Measurements from ENCODE around the gene SNRPE.

The SNRPE gene

DNA sequence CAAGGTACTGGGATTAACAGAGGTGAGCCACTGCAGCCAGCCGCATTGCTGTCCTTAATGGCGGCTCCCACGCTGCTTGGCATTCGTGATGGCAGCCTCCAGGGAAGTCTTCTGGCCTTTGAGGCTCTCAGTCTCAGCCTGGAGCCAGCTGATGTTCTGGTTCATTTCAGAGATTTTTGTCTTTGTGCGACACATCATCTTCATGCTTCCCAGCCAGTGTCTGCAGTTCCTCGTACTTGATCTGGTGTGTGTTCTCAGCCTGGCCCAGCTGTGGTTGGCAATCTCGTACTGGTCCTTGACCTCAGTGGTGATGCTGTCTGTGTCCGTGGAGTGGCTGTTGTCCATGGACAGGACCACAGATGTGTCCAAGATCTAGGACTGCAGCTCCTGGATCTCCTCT, 11.7 kb downstream of the SNRPE start:
- in situ Hi-C loops (cut with HindIII; ENCODE audit: low sequenced_read_pairs) = loop anchor here (5.0 to 25.0 kb wide), 2 partner anchors 239 to 489 kb away; partner anchors contain the start of gene PLEKHA6

DNA sequence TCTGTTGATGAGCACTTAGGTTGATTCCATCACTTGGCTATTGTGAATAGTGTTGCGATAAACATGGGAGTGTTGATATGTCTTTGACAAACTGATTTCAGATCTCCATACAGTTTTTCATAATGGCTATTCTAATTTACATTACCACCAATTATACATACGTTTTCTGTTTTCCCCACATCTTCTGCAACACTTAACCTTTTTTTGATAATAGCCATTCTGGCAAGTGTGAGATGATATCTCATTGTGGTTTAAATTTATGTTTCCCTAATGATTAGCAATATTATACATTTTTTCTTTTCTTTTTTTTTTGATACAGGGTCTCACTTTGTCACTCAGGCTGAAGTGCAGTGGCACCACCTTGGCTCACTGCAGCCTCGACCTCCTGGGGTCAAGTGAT, 17.0 kb downstream of the SNRPE start:
- in situ Hi-C loops (cut with HindIII; ENCODE audit: low sequenced_read_pairs) = no loop called here

DNA sequence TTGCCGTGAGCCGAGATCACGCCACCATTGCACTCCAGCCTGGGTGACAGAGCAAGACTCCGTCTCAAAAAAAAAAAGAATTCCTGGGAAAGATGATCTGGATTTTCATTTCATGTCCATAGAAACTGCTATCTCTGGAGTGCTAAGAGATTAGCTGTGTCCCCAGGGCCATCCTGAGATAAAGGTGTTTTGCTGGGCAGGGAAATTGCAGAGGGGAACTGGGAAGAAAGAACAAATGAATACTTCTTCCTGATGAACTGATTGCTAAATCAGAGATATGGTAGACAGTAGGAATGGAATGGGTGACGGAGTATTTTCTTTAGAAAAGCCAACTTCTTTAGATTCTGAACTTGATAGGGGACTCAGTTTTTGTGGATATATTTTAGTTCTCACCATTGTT, 19.2 kb downstream of the SNRPE start:
- in situ Hi-C loops (cut with HindIII; ENCODE audit: low sequenced_read_pairs) = no loop called here

DNA sequence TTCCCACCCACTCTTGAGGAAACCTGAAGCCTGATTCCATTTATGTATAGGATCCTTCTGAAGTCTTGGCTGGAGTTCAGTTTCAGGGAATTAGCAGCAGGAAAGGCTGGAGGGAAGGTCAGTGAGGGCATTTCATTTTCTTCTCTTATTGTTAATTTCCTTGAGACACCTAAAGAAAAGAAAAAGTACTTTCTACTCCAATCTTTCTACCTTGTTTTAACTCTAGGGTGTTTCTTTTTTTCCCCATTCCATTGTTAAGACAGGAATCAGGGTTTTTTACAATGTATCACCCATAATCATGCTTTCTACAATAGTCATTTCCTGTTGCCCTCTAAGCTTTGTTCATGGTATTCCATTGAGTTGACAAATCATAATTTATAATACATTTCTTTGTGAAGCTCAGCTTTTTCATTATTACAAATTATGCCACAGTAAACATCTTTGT, 27.4 kb downstream of the SNRPE start:
- in situ Hi-C loops (cut with HindIII; ENCODE audit: low sequenced_read_pairs) = no loop called here

DNA sequence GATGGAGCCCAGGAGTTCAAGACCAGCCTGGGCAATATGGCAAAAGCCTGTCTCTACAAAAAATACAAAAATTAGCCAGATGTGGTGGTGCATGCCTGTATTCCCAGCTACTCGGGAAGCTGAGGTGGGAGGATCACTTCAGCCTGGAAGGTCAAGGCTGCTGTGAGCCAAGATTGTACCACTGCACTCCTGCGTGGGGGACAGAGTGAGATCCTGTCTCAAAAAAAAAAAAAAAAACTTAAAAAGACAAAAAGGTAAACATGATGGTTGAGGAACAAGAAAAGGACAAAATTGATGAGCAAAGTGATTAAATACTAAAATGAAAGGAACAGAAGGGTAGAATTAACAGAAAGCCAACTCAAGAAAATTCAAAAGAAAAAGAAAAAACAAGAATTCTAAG, 30.6 kb downstream of the SNRPE start:
- in situ Hi-C loops (cut with HindIII; ENCODE audit: low sequenced_read_pairs) = no loop called here

DNA sequence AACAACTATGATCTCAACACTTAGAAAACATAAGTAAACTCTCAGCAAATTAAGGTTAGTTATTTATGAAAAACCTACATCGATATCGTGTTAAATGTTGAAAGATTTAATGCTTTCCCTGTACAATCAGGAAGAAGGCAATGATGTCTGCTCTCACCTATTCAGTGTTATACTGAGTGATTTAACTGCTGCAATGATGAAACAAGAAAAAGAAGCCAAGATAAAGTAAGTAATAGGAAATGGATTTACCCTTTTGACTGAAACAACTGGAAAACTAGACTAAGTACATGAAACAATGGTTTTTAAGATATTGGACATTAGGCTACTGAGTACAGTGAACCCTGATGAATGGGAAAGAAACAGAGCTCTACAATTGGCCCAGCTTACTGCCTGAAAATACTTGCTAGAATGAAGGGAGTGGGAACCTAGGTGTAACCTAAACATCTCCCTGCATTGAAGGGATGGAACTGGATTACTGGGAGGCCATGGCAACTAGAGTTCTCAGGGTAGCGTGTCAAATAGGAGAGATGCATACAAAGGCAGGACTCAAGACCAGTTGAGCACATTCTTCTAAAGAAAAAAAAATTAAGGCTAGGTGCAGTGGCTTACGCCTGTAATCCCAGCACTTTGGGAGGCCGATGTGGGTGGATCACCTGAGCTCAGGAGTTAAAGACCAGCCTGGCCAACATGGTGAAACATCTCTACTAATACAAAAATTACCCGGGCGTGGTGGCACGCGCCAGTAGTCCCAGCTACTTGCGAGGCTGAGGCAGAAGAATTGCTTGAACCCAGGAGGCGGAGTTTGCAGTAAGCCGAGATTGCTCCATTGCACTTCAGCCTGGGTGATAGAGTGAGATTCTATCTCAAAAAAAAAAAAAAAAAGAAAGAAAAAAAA, 37.3 kb downstream of the SNRPE start:
- in situ Hi-C loops (cut with HindIII; ENCODE audit: low sequenced_read_pairs) = no loop called here

DNA sequence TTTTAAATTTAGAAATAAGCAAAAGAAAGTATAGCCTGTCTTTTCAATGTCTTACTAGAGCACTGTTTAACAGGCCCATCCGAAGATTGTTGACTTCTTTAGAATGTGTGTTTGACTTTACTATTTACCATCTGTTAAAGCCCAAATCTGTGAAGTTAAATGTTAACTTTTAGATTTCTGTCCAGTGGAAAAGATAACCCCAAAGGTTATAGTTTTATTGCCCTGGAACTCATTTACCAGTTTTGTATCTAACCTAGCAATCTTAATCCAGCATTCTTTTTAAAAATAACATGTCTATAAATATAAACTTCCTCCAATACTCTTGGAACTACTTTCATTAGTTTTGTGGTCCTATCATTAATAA, 37.9 kb downstream of the SNRPE start:
- in situ Hi-C loops (cut with HindIII; ENCODE audit: low sequenced_read_pairs) = no loop called here

DNA sequence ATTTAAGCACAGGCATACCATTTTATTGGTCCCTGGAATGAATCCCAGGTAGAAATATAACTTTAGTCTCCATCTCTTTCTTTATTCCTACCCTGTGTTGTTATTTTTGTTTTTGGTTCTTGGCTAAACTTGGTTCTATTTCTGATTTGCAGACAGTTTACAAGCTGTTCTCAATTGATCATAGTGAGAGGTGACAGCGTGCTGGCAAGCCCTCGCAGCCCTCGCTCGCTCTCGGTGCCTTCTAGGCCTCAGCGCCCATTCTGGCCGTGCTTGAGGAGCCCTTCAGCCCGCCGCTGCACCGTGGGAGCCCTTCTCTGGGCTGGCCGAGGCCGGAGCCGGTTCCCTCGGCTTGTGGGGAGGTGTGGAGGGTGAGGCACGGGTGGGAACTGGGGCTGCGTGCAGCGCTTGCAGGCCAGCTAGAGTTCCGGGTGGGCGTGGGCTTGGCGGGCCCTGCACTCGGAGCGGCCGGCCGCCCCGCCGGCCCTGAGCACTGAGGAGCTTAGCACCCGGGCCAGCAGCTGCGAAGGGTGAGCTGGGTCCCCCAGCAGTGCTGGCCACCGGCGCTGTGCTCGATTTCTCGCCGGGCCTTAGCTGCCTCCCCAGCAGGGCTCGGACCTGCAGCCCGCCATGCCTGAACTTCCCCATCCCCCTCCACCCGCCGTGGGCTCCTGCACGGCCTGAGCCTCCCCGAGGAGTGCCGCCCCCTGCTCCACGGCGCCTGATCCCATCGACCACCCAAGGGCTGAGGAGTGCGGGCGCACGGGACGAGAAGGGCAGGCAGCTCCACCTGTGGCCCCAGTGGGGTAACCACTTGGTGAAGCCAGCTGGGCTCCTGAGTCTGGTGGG, 38.7 kb downstream of the SNRPE start:
- in situ Hi-C loops (cut with HindIII; ENCODE audit: low sequenced_read_pairs) = no loop called here

DNA sequence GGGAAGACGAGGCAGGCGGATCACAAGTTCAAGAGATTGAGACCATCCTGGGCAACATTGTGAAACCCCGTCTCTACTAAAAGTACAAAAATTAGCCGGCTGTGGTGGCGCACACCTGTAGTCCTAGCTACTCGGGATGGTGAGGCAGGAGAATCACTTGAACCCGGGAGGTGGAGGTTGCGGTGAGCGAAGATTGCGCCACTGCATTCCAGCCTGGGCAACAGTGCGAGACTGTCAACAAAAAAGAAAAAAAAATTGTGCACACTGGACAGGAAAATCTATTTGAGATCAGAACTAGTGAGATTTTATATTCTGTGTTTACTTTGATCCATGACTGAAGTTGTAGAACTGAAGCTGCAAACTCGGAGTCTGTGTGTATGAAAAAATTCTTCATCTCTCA, 40.2 kb downstream of the SNRPE start:
- in situ Hi-C loops (cut with HindIII; ENCODE audit: low sequenced_read_pairs) = no loop called here

DNA sequence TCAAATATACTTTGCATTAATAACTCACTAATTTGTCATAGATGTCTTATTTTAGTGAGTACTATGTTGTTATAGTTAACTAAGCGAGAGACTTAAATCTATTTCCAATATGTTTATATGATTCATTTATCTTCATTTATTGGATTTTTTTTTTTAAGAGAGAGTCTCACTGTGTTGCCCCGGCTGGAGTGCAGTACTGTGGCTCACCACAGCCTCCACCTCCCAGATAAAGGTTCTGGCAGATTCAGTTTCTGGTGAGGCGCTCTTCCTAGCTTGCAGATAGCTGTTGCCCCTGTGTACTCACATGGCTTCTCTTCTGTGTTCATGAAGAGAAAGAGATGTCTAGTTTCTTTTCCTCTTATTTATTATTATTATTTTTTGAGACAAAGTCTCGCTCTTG, 43.9 kb downstream of the SNRPE start:
- in situ Hi-C loops (cut with HindIII; ENCODE audit: low sequenced_read_pairs) = no loop called here

DNA sequence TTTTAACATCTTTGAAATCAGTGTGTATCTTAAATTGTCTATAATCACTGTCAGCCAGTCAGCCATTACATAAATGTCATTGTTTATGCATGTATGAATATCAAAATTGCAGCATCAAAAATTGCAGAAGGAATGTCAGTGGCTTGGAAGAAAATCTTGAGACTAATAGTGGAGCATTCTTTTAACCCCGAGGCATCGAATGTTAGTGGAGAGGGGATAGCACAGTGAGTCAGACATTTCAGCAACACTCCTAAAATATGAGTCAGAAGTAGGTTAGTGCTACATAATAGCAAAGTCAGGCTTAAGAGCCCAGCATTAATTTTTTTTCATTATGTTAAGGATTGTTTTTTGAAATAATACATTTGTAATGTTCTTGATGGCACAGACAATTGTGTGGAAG, 45.5 kb downstream of the SNRPE start:
- in situ Hi-C loops (cut with HindIII; ENCODE audit: low sequenced_read_pairs) = no loop called here

DNA sequence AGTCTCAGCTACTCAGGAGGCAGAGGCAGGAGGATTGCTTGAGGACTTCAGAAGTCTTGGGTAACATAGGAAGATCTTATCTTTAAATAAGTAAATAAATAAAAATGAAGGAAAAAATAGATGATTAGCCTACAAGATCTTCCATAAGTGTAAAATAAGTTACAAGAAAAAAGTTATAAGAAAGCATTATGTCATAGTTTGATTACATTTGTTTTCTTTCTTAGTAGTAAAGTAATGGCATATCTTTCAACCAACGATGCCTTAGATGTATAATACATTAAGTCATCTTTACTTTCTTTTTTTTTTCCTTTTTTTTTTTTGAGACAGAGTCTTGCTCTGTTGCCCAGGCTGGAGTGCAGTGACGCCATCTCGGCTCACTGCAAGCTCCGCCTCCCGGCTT, 46.5 kb downstream of the SNRPE start:
- in situ Hi-C loops (cut with HindIII; ENCODE audit: low sequenced_read_pairs) = no loop called here

DNA sequence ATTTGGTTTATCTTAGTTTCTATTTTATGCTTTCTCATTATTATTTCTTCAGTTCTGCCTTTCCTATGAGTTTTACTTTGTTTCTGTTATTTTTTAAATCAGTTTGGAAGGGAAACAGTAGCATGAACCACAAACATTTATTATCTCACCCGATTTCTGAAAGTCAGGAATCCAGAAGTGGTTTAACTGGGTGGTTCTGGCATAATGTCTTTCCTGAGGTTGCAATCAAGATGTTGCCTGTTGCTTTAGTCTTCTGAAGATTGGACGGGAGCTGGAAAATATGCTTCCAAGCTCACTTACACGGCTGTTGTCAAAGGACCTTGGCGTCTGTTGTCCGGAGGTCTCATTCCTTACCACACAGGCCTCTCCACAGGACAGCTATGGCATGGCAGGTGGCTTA, 50.4 kb downstream of the SNRPE start:
- in situ Hi-C loops (cut with HindIII; ENCODE audit: low sequenced_read_pairs) = no loop called here

DNA sequence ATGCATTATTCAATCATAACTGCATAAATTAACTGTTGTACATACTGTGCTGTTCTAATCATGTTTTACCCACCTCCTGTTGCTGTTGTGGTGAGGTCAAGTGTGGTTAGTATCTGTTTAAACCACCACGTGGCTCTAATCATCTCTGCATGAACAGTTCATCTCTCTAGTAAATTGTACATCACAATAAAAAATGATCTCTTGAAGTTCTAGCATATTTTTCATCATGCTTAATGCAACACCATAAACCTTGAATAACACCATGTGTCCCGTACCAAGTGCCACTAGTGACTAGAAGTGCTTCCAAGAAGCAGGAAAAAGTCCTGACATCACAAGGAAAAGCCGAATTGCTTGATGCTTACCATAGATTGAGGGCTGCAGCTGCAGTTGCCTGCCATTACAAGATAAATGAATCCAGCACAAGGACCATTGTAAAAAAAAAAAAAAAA, 51.7 kb downstream of the SNRPE start:
- in situ Hi-C loops (cut with HindIII; ENCODE audit: low sequenced_read_pairs) = no loop called here

DNA sequence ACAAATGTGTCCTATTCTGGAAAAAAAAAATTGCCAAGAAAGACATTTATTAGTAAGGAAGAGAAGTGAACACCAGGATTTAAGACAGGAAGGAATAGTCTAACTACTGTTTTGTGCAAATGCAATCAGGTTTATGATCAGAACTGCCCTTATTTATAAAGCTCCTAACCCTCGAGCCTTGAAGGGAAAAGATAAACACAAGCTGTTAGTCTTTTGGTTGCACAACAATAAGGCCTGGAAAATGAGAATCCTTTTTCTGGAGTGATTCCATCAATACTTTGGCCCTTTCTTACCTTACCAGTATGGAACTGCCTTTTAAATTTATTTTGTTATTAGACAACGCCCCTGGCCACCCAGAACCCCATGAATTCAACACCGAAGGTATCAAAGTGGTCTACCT, 52.9 kb downstream of the SNRPE start:
- in situ Hi-C loops (cut with HindIII; ENCODE audit: low sequenced_read_pairs) = no loop called here

DNA sequence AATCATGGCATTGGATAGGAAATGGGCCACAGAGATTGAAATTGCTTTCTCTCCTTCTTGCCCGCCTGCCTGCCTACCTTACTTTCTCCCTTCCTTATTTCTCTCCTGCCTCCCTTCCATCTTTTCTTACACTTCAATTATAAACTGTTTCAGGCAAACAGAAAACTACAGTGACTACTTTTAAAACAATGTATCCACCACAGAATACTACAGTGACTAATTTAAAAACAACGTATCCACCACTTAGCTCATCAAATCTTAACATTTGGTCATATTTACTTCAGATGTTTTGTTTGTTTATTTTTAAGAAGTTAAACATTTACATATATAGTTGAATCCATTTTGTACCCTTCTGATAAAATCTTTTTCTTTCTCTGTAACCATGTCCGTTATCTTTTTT, 54.4 kb downstream of the SNRPE start:
- in situ Hi-C loops (cut with HindIII; ENCODE audit: low sequenced_read_pairs) = no loop called here

DNA sequence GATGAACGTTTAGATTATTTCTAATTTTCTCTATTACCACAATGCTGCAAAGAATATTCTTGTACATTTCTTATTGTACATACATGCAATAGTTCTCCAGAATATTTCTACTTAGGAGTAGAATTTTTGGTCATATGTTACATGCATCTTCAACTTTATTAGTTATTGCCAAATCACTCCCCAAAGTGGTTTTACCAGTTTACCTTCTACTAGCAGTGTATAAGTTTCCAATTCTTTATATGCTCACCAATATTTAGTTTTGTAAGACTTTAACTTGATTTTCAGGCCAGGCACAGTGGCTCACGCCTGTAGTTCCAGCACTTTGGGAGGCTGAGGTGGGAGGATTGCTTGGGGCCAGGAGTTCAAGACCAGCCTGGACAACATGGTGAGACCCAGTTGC, 55.4 kb downstream of the SNRPE start:
- in situ Hi-C loops (cut with HindIII; ENCODE audit: low sequenced_read_pairs) = no loop called here
